GDM1 (cell line): Measurements from ENCODE around the gene DLL3.

Experiments
- DNase-seq: peaks from one replicate; lab custom pipeline; 2025; lab: John Stamatoyannopoulos, UW

Gene DLL3

DNA sequence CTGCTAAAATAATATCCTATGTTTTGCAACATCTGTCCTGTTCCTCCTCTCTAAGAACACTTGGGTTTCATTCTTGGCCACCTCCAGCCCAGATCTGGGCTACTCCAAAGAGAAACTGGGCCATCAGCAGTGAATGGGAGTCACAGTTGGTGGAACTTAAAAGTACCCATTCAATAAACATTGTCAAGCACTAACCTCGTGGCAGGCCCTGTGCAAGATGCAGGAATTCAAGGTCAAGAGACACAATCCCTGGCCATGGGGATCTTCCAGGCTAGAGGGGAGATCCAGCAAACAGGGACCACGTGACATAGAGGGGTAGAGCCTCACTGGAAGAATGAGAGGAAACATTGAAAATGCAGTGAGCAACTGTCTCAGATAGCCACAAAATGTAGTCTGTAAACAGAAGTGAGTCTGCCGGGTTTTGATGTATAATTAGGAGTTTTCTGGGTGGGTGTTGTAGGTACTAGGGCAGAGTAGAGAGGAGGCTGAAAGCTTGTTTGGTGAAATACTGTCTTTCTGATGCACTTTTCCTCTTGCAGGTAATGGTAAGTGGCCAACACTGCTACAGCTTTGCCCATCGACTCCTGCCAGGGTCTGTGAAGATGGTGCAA lies 56.1 kb downstream of the DLL3 start:
- no peak for DNase-seq

DNA sequence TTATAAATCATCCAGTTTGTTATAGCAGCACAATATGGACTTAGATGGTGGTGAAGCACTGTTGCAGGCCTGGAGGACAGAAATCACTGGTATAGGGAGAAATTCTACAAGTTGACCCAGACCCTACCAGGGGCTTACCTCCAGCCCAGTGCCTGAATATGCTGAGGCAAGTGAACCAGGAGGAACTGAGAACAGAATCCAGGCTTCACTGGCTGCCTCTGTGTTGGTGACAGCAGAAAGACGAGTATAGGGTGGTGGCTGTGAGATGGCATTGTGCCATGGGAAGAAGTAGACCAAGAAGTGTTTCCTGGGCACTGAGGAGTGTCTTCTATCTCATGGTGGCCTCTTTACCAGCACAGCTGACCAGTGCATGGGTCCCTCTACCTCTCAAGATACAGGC lies 57.1 kb downstream of the DLL3 start:
- DNase-seq: no peak
